ENCODE data around the gene FAM216B. TPM values are rescaled to one million over a fixed set of nuclear protein-coding genes. Genes with fewer than 3 reads are reported as not detected.

Gene FAM216B
- total RNA-seq, 1 donor from 2014 or later, result not detected

DNA sequence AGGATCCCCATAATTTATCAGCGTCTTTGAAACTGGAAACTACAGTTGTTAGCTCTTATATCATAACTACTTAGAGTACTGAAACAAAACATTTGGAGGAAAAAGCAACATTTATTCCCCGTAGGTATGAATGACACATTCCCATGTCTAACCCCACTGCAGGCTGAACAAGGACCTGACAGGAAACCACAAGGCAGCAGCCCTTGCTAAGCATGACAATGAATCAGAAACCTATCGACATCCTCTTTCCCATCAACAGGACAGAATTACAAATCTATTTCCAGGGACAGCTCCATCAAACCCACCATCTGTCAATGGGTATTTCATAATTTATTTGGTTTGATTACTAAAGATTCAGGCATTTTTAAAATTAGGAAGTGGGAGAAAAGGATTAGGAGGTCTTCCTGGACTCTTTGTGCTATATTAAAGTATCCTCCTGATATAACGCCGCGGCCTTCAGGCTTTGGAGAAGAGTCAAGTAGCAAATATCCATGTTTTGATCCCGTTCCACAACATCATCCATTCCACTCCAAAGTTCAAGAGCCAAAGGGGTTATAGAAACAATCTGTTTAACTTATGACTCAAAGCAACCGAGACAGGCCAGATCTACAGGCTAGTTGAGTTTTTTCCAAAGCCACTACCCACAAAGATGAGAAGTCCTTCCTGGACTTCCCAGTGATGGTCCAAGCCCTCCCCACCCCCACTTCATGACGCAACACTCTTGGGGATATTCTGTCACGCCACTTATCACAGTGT, 51.1 kb downstream of the FAM216B start:
- DNase-seq (ENCODE audit: low read depth), result peak; percentile 78

DNA sequence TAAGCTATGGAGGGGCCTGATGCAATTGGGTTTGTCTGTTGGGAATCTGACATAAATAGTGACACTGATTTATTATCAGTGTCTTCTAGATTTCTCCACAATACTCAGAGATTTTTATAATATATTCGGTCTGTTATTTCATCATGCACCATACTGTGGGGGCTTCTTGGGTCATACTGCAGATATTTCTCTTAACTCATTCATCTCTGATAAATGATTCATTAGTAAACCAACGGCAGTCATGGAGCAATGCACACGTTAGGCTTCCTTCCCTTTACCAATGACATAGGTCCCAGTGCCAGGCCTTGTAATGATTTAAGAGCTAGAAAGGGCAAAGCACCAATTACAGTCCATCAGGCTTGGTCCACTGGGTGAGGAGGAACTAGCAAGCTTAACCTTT, 53.6 kb downstream of the FAM216B start:
- DNase-seq (ENCODE audit: low read depth), result peak; percentile 58

DNA sequence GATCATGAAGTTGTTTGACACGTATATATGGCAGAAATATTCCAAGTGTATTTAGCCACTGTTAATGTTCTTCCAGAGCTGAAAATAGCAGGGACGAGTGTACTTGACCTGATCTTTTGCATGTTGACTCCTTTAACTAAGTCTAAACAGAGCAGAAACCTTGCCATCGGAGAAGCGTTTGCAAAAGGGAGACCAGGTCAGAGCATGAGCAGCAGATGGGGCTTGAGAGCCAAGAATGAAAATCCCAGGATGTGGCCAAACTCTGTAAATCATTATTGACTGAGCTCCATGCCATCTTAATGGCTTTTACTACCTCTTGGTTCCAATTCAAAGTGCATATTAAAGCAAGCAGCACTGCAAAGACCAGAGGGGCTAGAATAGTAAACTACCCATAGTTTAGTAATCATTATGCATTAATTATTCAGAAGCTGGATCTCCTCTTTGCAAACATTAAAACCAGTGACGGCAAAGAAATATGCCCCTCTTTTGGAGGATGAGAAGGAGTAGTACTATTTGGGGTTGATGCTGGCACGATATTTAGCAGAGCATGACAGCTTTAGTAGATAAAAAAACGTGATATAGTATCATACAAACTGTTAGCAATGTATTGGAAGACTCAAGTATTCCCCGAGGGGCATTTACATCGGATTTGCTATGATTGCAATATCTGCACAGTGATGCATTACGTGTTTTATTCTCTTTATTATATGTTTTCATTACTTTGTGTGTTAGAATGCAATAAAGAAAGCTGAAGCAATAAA, 55.7 kb downstream of the FAM216B start:
- DNase-seq (ENCODE audit: low read depth), result peak; percentile 84

Other genes starting within 250 kb of the FAM216B start
- gene TNFSF11, start 207.4 kb upstream of the FAM216B start, total RNA-seq, result 0.52 TPM in 1 of 2 replicates, not detected in the other
- 14.8 and 27.7 TPM in 2 replicates for gene EPSTI1, start 210.7 kb downstream of the FAM216B start, total RNA-seq
- gene DNAJC15, start 242.0 kb downstream of the FAM216B start, total RNA-seq, result 8.2 and 23.7 TPM in 2 replicates